Measurements from ENCODE around the gene KRT15. TPM values are rescaled to one million over a fixed set of nuclear protein-coding genes. Genes with fewer than 3 reads are reported as not detected.

KRT15 gene
- total and polyA plus RNA-seq, 2 experiments from 2014 or later, result 6.8 to 10.6 TPM

DNA sequence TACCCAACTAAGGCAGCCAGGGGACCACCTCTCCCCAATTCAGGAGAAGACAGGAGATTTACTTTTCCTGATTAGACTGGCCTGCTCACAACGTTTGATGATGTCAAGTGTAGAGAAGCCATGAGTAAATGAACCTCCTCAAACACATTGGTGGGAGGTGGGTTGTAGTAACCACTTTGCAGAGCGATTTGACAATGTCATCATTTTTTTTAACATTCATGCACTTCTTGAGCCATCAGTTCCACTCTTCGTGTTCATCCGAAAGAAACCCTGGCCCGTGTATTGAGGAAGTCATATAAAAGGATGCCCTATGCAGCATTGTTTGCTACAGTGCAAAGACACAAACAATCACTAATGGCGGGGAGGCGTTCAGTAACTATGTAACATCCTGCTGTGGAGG lies 14.9 kb upstream of the KRT15 start:
- no peak overlapping the region for H3K27ac ChIP-seq
- H3K27me3 ChIP-seq, result no peaks in the 10 kb centered on the region
- 88% methylated on average over 7 of the region's 7 CpGs for WGBS (ENCODE audit: low lambda C conversion rate, missing lambda C conversion rate)
- peaks cover 44% of the 10 kb centered on the region for H3K4me1 ChIP-seq (ENCODE audit: insufficient read depth)
- H3K9me2 ChIP-seq (replicated peaks; ENCODE audit: insufficient read depth), result no peaks in the 10 kb centered on the region
- no peak for DNase-seq (ENCODE audit: low spot score)
- TF ChIP-seq, protein P1, sequence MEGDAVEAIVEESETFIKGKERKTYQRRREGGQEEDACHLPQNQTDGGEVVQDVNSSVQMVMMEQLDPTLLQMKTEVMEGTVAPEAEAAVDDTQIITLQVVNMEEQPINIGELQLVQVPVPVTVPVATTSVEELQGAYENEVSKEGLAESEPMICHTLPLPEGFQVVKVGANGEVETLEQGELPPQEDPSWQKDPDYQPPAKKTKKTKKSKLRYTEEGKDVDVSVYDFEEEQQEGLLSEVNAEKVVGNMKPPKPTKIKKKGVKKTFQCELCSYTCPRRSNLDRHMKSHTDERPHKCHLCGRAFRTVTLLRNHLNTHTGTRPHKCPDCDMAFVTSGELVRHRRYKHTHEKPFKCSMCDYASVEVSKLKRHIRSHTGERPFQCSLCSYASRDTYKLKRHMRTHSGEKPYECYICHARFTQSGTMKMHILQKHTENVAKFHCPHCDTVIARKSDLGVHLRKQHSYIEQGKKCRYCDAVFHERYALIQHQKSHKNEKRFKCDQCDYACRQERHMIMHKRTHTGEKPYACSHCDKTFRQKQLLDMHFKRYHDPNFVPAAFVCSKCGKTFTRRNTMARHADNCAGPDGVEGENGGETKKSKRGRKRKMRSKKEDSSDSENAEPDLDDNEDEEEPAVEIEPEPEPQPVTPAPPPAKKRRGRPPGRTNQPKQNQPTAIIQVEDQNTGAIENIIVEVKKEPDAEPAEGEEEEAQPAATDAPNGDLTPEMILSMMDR (IDR thresholded peaks at IDR 0.05; ENCODE audit: poor library complexity), result no peak
- TF ChIP-seq EZH2phosphoT487 (IDR thresholded peaks at IDR 0.05; ENCODE audit: low read depth, severe bottlenecking, unreplicated experiment) (no peak), EZH2 (IDR thresholded peaks at IDR 0.05; ENCODE audit: borderline replicate concordance) (no peak)
- no peak overlapping the region for H3K4me2 ChIP-seq
- no peak overlapping the region for H3K4me3 ChIP-seq
- no peak overlapping the region for H2AFZ ChIP-seq
- no peaks in the 10 kb centered on the region for H3K79me2 ChIP-seq
- no peaks in the 10 kb centered on the region for H4K20me1 ChIP-seq (ENCODE audit: insufficient read depth, poor library complexity, severe bottlenecking)
- no peaks in the 10 kb centered on the region for H3K36me3 ChIP-seq (replicated peaks; ENCODE audit: insufficient read depth, low read depth)
- no peaks in the 10 kb centered on the region for H3K9me3 ChIP-seq (ENCODE audit: low read depth)

DNA sequence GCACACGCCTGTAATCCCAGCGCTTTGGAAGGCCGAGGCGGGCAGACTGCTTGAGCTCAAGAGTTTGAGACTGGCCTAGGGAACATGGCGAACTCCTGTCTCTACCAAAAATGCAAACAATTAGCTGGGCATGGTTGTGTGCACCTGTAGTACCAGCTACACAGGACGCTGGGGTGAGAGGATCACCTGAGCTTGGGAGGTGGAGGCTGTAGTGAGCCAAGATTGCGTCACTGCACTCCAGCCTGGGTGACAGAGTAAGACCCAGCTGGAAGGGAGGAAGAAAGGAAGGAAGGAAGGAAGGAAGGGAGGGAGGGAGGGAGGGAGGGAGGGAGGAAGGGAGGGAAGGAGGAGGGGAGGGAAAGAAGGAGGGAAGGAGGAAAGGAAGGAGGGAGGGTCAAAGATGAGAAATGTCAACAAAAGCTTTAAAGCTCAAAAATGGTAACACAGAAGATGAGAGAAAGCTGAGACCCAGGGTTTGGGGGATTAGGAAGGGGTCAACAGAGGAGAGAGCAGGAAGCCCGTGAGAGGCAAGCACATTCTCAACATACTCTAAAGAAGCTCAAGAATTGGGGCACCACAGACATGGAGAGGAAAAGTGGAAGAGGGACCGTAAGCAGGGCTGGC lies 14.4 kb upstream of the KRT15 start:
- Histone ChIP-seq H3K4me1 (ENCODE audit: insufficient read depth) (peaks cover 39% of the 10 kb centered on the region), H3K27me3 (no peaks in the 10 kb centered on the region), H3K36me3 (replicated peaks; ENCODE audit: insufficient read depth, low read depth) (no peaks in the 10 kb centered on the region), H3K79me2 (no peaks in the 10 kb centered on the region), H2AFZ (no peak overlapping the region), H3K4me2 (no peak overlapping the region), H3K9me2 (replicated peaks; ENCODE audit: insufficient read depth) (no peaks in the 10 kb centered on the region), H3K27ac (no peak overlapping the region), H4K20me1 (ENCODE audit: insufficient read depth, poor library complexity, severe bottlenecking) (no peaks in the 10 kb centered on the region), H3K9me3 (ENCODE audit: low read depth) (no peaks in the 10 kb centered on the region), H3K4me3 (no peak overlapping the region)
- TF ChIP-seq EZH2phosphoT487 (IDR thresholded peaks at IDR 0.05; ENCODE audit: low read depth, severe bottlenecking, unreplicated experiment) (no peak), EZH2 (IDR thresholded peaks at IDR 0.05; ENCODE audit: borderline replicate concordance) (no peak)
- TF ChIP-seq, protein P1 (IDR thresholded peaks at IDR 0.05; ENCODE audit: poor library complexity), result no peak
- DNase-seq (ENCODE audit: low spot score), result no peak
- WGBS (ENCODE audit: low lambda C conversion rate, missing lambda C conversion rate), result 86% methylated on average over 9 of the region's 9 CpGs

DNA sequence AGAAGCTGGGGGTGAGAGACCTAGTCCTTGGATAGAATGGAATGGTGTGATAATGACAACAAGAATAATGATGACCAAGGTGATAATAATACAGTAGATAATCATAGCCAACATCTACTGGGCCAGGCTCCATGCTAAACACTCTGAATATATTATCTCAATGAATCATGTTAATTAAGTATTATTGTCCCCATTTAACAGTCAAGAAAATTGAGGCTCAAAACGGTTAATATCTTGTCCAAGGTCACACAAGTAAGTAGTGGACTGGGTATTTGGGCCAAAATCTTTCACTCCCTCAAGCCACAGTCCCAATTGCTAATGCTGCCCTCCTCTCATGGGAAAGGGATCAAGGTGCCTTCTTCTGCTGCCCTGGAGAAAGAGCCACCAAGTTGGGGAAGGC lies 13.3 kb upstream of the KRT15 start:
- Histone ChIP-seq H3K27me3 (no peaks in the 10 kb centered on the region), H3K79me2 (peaks cover 10% of the 10 kb centered on the region), H3K4me2 (no peak overlapping the region), H2AFZ (no peak overlapping the region), H3K4me1 (ENCODE audit: insufficient read depth) (peaks cover 37% of the 10 kb centered on the region), H4K20me1 (ENCODE audit: insufficient read depth, poor library complexity, severe bottlenecking) (peaks cover 9% of the 10 kb centered on the region), H3K27ac (no peak overlapping the region), H3K4me3 (no peak overlapping the region), H3K9me3 (ENCODE audit: low read depth) (no peaks in the 10 kb centered on the region), H3K9me2 (replicated peaks; ENCODE audit: insufficient read depth) (no peaks in the 10 kb centered on the region), H3K36me3 (replicated peaks; ENCODE audit: insufficient read depth, low read depth) (no peaks in the 10 kb centered on the region)
- DNase-seq (ENCODE audit: low spot score), result no peak
- no peak for TF ChIP-seq EZH2phosphoT487 (IDR thresholded peaks at IDR 0.05; ENCODE audit: low read depth, severe bottlenecking, unreplicated experiment)
- 86% methylated on average over 1 of the region's 1 CpG for WGBS (ENCODE audit: low lambda C conversion rate, missing lambda C conversion rate)

DNA sequence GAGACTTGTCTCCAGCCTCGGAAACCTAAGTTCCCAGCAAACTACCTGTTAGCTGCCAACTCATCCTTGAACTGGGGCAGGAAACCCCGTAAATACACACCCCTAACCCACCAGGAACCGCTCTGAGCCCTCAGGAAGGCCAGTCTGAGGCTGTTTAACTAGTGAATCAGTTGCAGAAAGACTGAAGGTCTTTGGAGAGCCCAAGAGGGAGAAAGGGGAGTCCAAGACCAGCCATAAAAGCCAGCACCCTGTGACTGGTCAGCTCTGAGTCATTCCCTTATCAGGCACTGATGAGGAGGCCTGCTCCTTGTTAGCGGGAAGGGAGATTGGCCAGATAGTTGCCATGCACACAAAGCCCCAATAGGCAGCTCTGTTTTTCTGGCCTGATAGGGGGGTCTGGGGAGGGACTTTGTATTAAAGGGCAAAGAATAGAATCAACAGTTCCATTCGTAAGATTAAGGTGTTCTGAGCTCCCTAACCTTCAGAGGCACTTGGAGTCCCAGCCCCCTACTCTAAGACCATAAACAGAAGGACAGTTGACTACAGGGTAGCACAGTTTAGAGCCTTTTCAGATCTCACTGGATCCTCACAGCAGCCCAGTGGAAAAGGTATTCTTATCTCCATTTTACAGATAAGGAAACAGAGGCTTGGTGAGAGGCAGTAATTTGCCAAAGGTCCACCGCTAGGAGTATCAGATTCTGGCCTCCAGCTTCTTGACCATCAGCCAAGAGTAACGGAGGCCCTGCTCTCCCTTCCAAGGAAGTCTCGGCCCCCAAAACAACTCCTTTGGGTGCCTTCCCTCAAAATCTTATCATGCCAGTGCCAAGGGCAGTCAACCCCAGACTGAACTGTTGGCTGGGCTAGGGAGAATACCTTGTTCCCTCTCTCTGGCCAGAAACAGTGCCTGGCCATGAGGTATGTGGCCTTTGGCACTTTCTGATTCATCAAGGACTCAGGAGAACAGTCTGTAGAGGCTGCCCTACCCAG lies 11.7 kb upstream of the KRT15 start:
- peak; percentile 91 for DNase-seq (ENCODE audit: low spot score)
- H3K4me2 ChIP-seq, result peak overlapping the region; percentile 78
- no peaks in the 10 kb centered on the region for H3K27me3 ChIP-seq
- no peaks in the 10 kb centered on the region for H3K9me3 ChIP-seq (ENCODE audit: low read depth)
- H2AFZ ChIP-seq, result no peak overlapping the region
- 43% methylated on average over 8 of the region's 8 CpGs for WGBS (ENCODE audit: low lambda C conversion rate, missing lambda C conversion rate)
- H3K27ac ChIP-seq, result peak overlapping the region; percentile 92
- no peaks in the 10 kb centered on the region for H3K36me3 ChIP-seq (replicated peaks; ENCODE audit: insufficient read depth, low read depth)
- H3K79me2 ChIP-seq, result peaks cover 21% of the 10 kb centered on the region
- H4K20me1 ChIP-seq (ENCODE audit: insufficient read depth, poor library complexity, severe bottlenecking), result peaks cover 19% of the 10 kb centered on the region
- TF ChIP-seq EZH2phosphoT487 (IDR thresholded peaks at IDR 0.05; ENCODE audit: low read depth, severe bottlenecking, unreplicated experiment) (no peak), EZH2 (IDR thresholded peaks at IDR 0.05; ENCODE audit: borderline replicate concordance) (no peak)
- TF ChIP-seq, protein P1 (IDR thresholded peaks at IDR 0.05; ENCODE audit: poor library complexity), result no peak
- H3K9me2 ChIP-seq (replicated peaks; ENCODE audit: insufficient read depth), result no peaks in the 10 kb centered on the region
- H3K4me3 ChIP-seq, result no peak overlapping the region
- H3K4me1 ChIP-seq (ENCODE audit: insufficient read depth), result peaks cover 27% of the 10 kb centered on the region
